ENCODE results near the gene LSAMP.
"Not testable (repeated sequence)": the region's sequence is repeated elsewhere in the genome, so short reads cannot be mapped to it uniquely, and the experiment has no call there.

The LSAMP gene

DNA sequence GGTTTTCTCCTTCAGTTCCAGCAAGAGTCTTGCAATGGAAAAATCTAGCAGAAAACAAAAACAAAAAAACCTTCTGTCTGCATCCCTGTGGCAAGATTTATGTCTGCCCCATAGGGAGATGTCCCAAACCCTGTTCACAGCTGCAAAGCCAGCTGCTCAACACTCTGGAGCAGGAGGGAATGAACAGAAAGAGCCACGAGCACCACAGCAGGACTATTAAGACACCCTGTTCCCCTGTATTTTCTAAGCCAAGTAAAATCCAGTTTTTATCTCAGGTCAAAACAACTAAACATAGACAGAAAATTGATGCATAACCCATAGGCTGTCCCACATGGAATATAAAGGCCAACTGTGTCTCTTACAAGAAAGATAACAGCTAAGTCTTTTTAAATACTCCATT is 357.9 kb downstream of the LSAMP start:
- no peak for DNase-seq

DNA sequence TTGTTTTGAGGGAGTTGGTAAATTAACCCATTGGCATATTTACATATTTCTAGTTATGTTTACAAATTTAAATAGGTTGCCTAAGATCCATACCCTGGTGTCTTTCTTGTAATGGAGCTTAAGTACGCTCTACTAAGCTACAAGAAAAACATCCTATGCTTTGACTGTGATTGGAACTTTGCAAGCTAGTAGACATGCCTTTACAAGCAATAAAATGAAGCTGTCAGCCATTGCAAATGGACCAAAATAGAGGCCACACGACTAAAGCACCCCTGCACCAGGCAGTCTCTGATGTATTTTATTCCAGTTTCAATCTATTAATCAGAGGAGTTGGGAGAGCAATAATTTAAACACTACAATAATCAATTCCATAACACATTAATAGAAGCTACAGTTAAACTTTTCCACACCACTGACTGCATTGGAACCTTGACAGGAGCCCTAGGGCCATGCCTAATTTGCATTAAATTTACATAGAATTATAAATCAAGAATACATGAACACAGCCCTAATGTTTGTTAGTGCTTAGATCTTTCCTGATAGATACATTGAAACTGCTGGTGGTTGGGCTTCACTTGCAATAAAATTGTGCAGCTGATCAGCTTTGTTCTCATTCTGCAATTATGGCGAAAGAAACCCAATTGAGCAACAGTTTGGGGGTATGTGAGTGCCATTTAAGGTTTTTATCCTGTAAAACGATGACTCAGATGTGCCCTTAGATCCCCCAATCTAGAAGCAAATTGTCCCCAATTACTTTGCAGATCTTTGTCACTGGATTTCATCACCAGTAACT is 360.1 kb downstream of the LSAMP start:
- DNase-seq: no peak

DNA sequence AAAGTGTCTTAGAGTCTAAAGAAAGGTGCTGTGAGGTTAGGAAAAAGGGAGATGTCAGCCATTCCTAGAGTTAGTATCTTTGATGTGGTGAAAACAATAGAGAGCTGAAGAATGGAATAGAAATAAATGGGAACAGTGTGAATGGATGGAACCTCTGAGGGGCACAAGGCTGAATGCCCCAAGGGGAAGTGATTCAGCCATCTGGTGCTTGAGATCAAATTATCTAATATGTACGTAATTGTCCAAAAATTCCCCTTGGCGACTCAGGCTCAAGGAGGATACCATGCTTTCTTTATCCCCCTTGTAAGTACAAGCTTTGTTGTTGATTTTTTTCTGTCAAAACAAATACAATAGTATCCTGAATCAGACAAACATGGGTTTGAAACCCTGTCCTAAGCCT is 361.6 kb downstream of the LSAMP start:
- DNase-seq: no peak

DNA sequence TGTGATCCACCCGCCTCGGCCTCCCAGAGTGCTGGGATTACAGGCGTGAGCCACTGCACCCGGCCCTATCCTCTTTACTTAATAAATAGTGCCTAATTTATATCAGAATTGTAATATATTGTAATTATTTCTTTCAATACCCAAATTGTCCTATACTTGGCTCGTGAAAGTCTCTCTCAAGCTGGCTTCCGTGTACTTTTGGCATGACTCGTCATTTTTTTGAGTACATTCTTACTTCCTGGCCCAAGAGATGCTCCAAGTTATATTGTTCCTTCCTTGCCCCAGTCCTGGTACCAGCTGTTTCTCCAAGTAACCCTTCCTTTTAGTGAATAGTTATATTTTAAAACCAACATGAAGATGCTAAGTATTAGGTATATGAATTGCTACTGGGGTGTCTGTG is 366.7 kb downstream of the LSAMP start:
- DNase-seq: no peak

DNA sequence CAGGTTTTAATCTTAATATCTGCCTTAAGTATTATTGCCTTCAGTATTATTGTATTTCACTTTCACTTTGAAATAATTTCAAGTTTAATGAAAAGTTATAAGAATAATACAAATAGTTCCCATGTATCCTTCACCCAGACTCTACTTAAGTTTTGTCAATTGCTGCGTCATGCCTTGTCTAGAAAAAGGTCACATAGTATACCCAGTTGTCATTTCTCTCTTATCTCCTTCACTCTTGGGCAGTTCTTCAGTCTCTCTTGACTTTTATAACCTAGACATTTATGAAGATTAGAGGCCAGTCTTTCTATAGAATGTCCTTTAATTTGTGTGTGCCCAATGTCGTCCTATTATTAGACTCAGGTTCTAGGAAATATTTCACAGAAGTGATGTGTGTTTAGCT is 367.7 kb downstream of the LSAMP start:
- no peak for DNase-seq

DNA sequence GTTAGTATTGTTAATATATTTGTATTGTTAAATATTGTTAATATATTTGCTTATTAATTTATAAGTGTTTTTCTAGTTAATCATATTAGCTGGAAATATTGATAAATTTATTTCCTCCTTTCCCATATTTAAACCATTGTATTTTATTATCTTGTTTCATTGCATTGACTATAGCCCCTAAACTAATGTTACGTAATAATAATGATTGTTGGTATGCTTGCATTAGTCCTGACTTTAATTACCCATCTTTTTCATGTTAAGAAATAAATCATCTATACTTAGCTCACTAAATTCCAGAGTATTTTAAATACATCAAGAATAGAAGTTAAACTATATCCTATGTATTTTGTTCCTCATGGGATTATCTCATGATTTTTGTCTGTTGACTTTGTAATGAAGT is 368.2 kb downstream of the LSAMP start:
- no peak for DNase-seq

DNA sequence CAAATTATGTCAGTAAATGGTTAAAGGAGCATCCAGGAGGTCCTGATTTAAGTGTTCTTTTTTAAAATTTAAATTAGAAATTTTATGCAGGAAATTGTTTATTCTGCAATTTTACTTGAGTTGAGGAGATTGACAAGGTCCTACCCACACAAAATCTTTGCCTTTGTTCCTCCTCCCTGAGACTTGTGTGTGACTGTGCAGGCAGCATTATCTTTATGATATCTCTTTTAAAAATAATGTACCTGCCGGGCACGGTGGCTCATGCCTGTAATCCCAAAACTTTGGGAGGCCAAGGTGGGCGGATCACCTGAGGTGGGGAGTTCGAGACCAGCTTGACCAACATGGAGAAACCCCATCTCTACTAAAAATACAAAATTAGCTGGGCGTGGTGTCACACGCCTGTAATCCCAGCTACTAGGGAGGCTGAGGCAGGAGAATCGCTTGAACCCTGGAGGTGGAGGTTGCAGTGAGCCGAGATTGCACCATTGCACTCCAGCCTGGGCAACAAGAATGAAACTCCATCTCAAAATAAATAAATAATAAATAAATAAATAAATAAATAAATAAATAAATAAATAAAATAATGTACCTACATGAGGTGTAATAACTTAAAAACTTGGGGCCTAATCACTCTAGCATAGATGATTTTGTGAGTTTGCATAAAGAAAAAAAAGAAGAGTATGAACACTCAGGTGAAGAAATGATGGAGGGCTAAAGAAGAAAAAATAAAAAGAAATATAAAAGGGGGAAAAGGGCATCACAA is 374.6 kb downstream of the LSAMP start:
- not testable (repeated sequence) for DNase-seq

DNA sequence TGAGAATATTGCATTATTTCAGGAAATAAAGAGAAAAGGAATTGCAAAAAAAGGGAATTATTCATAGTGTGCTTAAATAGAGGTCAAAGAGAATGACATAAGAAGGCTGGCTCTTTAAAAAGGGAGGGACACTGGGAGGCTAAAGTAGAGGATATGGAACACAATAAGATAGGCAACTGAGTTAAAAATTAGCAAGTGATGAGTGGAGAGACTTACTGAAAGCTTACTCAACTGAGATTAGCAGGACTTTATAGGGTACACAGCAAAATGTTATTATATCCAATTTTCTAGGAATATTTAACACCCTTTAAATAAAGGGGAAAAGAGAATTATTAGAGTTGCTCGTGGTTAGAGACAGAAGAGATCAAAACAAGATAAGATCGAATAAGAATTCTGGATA is 375.2 kb downstream of the LSAMP start:
- DNase-seq: no peak

DNA sequence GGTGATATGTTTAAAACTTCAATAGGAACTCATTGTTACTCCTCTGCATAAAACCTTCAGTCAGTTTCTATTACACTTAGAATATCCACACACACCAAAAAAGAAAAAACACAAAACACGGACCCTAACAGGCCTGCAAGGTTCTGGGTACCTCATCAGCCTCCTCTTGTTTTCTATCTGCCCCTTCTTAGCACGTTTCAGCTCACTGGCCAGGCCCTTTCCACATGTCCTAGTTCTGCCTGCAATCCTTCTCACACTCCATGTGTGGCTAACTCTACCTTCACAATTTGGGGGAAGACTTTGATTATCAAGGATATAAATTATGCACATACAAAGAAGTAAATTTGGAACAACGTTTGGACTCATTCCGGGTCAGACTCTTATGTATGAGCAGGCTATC is 376.3 kb downstream of the LSAMP start:
- DNase-seq: no peak

DNA sequence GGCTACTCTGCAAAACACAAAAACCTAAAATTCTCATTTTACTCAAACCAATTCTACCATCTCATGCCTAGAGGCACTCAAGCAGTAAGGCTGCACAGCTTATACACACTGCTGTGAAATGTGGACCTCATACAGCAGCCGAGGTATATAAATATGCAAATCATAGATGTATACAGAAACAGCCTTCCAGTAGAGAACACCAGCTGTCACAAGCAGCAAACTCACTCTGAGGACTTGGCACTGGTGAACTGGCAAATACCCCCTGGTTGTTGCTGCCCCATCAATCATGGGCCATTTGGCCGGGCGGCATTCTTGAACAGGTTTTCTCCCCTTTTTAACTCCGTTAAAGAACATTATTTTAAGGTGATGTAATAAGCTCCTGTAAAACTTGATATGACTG is 378.0 kb downstream of the LSAMP start:
- no peak for DNase-seq

DNA sequence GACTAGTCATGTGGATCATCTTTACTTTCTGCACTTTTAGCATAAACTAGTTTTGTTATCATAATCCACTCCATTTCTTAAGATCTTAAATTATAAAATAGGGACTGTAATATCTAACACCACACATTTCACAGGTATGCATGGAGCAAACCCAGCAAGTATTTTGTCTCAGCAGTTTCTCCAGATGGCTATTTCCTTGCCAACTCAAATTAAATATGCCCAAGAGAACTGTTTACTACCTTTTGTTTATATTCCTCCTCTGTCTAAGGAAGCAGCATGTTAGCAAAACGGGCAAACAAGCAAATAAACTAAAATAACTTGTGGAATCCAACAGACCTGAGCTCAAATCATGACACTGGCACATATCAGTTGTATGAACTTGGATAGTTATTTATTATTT is 379.8 kb downstream of the LSAMP start:
- DNase-seq: no peak

DNA sequence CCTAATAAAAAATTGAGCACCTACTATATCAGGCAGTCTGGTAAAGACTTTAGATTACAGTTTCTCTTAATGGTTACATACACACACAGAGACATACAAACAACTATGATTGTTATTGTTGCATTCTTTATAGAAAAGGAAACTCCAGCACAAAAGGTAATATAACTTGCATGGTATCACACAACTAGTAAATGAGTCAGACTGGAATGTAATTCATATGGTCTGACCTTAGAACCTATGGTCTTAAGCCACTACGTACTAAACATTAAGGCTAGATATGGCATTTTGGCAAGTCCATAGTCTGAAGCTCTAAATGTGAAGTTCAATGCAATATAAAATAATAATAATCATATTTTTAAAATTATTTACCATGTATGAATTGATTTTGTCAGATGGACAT is 380.6 kb downstream of the LSAMP start:
- DNase-seq: no peak

DNA sequence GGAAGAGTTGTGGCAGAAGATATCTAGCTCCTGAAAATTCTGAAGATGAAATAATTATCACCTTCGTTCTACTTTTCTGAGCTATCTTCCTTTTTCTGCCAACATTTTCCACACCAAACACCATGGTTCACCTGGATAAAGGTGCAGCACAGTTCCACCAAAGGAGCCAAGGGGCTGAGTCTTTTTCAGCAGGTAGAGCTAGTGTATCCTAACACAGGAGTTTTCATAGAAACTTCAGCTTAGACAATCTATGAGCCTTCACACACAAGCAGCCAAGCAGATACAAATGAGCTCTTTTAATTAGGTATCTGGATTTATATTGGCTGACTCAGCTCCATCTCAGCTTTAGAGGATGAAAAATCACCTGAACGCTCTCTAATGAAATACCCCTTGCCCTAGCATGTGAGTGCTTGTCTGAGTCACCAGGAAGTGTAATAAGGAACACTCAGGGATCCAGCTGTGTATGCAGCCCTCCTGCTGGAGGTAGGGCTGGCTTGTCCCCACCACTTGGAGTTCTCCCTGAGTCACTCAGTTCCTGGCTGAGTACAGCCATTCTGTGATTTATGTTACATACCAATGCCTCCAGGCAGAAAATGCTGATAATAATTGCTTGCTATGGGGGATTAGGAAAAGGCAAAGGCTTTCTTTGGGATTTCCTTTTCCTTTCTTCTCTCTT is 385.7 kb downstream of the LSAMP start:
- DNase-seq: no peak

DNA sequence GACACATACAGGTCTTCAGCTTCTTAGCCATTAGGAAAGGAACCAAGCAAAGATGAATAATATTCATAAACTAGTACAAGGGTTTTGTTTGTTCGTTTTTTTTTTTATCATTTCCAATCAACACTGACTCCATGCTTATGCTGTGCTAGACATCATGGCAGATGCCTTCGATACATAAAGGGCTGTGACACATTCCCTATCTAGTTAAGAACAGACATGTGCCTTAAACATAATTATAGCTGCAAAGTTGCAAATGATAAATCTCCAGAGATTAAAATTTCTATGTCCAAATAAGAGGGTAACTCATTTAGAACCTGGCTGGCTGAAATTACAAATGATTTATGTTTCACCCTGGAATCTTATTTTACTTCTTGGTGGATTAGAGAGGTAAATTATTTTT is 386.4 kb downstream of the LSAMP start:
- DNase-seq: no peak

DNA sequence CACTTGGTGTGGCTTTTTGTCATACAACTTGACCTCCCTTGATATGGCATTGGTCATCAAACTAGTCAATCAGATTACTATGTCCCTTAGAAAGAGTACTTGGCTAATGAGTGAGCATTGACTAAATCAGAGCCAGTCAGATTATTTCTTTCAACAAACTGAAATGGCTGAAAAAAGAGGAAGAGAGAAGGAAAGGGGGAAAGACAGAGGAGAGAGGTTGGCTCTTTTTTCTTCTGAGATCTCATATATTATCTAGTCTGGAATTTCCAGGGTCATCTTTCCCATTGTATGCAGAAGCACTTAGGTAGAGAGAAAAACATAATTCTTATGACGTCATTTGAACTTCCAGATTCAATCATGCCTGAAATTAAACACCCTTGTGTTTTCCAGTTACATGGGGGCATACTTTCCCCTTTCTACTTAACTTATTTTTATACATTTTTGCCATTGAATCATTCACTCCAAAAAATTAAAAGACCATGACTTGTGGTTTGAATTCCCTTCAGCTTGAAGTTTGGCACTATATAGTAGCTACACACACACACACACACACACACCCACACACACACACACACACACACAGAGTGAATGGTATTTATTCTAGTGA is 387.8 kb downstream of the LSAMP start:
- no peak for DNase-seq

DNA sequence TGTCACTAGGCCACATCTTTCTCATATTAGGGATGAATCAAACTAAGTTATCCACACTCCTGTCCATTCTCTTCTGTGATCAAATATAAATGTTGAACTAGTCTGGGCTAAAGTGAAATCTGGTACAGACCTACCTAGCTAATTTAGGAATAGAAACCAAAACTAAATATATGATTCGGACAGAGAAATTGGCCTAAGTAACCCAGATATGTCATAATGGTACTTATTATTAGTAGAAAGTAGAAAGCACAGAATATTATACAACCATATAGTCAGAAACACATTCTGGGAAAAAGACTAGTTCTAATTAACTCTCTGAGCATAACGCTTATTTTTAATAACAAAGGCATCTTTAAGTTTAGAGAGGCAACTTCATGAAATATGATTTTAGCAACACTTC is 389.0 kb downstream of the LSAMP start:
- no peak for DNase-seq

DNA sequence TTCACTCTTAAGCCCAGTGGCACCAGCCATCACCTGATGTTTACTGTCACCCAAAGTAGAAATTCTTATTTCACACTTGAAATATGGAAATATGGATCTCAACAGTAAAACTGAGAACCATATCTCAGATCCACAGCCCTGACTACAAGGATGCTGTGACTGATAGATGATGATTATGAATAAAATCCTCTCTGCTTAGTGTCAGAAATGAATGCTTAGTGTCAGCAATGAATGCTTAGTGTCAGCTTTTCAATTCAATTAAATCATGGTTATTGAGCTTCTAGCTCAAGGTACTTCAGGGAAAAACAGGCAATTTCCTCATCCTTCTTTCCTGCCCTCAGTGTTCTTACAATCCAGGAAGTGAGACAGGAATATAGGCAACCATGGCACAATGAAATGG is 392.3 kb downstream of the LSAMP start:
- no peak for DNase-seq

DNA sequence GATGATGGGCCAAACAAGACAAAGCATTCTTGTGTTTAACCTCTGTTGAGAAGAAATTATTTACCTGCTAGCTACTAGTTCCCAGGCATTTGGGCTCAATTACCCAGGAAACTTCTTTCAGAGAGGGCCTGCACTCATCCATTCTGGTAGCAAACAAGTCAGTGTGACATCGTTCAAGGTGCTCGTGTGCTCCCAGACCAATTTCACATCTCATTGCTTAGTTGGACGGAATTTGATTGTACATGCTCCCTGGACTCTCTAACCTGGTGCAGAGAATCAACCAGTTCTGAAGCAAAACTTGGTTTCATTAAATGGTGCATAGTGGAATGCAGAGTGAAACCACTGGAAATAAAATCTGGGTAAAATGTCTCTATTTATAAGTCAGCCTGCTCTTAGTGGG is 392.7 kb downstream of the LSAMP start:
- DNase-seq: no peak

DNA sequence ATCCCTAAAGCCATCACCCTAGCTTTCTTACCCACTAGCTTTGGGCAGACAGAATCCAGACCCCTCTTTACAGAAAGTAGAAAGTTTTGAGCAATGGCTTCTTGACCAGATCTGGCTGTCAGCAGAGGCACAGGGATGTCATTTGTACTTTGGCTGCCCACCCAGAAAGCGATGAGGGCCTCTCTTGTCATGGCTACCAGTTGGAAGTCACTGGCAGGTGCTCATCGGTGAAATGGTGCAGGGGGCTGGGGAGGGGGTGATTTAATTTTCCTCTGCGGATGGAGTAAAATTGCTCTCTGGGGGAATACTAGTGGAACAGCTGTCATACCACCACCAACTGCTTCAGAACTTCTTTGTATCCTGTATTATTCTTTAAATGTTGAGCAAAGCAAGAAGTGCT is 393.7 kb downstream of the LSAMP start:
- DNase-seq: no peak

DNA sequence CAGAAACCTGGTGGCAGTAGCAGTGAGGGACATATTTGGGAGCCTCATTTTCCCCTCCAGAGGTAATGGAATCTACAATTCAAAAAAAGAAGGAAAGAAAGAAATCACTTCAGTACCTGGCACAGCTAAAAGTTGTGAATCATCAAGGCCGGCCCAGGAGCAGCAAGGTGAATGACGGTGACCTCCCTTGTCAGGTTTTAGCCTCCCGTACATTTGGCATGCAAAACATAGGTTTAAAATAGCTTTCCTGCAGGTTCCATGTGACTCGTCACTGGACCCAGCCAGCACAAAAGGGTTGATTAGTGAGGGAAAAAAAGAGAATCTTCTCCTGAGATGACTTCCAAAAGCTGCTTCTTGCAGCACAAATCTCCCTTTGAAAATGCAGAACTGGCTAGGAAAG is 394.2 kb downstream of the LSAMP start:
- DNase-seq: no peak

DNA sequence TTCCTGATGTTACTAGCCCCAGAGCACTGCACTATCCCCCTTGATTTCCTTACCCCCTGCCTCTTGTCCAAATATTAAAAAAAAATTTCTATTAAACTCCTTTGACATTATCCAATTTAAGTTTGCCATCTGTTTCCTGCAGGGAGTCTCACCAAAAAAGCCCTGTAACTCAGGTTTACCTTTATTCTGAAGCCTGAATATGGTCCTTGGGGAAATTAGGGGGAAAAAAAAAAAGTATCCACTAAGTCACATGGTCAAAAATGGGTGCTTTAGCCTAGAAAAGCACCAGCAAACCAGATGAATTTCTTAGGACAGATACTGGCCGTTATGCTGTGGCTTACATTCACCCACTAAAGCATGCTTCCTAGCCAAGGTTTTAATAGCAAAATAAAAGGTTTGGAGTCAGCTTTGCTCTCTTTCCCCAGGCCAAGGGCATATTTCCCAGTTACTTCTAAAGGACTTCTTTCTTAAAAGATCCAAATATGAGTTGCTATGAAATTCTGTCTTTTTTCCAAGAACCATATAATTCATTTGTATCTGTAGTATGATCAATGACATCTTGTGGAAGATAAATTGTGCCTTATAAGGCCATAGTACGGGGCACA is 394.9 kb downstream of the LSAMP start:
- no peak for DNase-seq

DNA sequence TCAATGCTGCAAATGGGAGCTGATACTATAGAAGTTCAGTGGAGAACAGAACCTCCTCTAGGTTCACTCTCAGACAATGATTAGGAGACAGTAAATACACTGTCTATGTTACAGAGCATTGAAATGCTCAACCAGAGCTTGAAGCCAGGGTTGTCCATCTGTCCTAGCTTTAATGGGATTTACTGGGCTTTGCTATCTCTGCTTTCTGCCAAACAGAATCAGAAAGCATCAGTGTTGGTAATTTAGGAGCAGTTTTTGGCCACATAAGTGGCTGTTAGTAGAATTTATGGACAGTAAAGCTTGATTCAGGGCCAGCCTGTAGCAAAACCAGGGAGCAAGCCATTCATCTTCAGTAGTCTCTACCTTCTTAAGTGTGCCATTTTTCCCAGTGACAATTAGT is 396.3 kb downstream of the LSAMP start:
- DNase-seq: no peak

DNA sequence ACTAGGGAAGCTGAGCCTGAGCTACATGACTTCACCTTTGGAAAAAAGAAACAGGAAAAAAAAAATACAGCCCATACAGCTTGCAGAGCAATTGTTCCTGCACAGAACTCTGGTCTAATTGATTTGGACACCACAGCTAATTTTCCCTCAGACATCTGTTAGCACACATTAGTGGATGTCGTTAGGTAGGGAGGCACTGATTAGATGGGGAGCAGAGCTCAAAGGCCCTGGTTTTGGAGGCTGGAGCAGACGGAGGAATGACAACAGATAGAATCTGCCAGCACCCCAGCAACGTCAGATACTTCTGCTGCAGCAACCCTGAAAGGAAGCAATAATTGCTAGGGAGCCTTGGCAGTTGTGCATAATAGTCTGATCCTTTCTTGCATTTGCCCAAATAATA is 398.9 kb downstream of the LSAMP start:
- no peak for DNase-seq

Measured in NK-92 treated with Interleukin-12 subunit alpha and Interleukin-12 subunit beta, amount 100 ng/mL, for 24 hours (cell line).